NOMO-1 treated with dmso at 0.1 percent for 144 hours (cell line): Measurements from ENCODE around the gene FAM124B.
"Not testable (repeated sequence)": the region's sequence is repeated elsewhere in the genome, so short reads cannot be mapped to it uniquely, and the experiment has no call there.

Experiments
- DNase-seq: peaks from one replicate; lab custom pipeline; 2025; ENCODE audit not compliant: unreplicated experiment; lab: John Stamatoyannopoulos, UW

FAM124B gene

GRCh38 chr2:224416656-224417360 is 14.9 kb upstream of the FAM124B start:
- no peak for DNase-seq

- DNase-seq, result no peak
Measured at GRCh38 chr2:224413381-224413780, 11.5 kb upstream of the FAM124B start.

GRCh38 chr2:224412141-224413015 is 10.5 kb upstream of the FAM124B start:
- no peak for DNase-seq

- DNase-seq, result no peak
Measured at GRCh38 chr2:224410946-224411561, 9.1 kb upstream of the FAM124B start.

- no peak for DNase-seq
Measured at GRCh38 chr2:224408676-224409075, 6.8 kb upstream of the FAM124B start.

- DNase-seq, result no peak
Measured at GRCh38 chr2:224407241-224407701, 5.4 kb upstream of the FAM124B start.

- peak; percentile 45 for DNase-seq
Measured at GRCh38 chr2:224405841-224406370, 4.0 kb upstream of the FAM124B start.

GRCh38 chr2:224405412-224405811 is 3.5 kb upstream of the FAM124B start:
- DNase-seq, result peak; percentile 49

GRCh38 chr2:224404796-224405195 is 2.9 kb upstream of the FAM124B start:
- DNase-seq, result no peak

- DNase-seq, result no peak
Measured at GRCh38 chr2:224403657-224404056, 1.8 kb upstream of the FAM124B start.

- no peak for DNase-seq
Measured at GRCh38 chr2:224400886-224401632, 848 bp downstream of the FAM124B start.

GRCh38 chr2:224400174-224400810 is 1.6 kb downstream of the FAM124B start:
- DNase-seq, result no peak

GRCh38 chr2:224398289-224398688 is 3.6 kb downstream of the FAM124B start:
- DNase-seq, result no peak

- not testable (repeated sequence) for DNase-seq
Measured at GRCh38 chr2:224397100-224397499, 4.8 kb downstream of the FAM124B start.

- no peak for DNase-seq
Measured at GRCh38 chr2:224395620-224396390, 6.1 kb downstream of the FAM124B start.

GRCh38 chr2:224393157-224393872 is 8.6 kb downstream of the FAM124B start:
- DNase-seq, result no peak

GRCh38 chr2:224392545-224392944 is 9.4 kb downstream of the FAM124B start:
- no peak for DNase-seq

- no peak for DNase-seq
Measured at GRCh38 chr2:224389317-224389716, 12.6 kb downstream of the FAM124B start.

- DNase-seq, result no peak
Measured at GRCh38 chr2:224386876-224387275, 15.0 kb downstream of the FAM124B start.
